HG03571 (cell line): ENCODE data around the gene TMEM61.
A peak's percentile ranks its signal among the peaks of the same experiment; 100 is the strongest.
"Not testable (repeated sequence)": the region's sequence is repeated elsewhere in the genome, so short reads cannot be mapped to it uniquely, and the experiment has no call there.

Experiments used
- ATAC-seq: cut with Tn5 transposase; IDR thresholded peaks from one replicate; pipeline ENCODE4 v1.9.1; 2021; ENCODE audit not compliant: unreplicated experiment

TMEM61 gene

DNA sequence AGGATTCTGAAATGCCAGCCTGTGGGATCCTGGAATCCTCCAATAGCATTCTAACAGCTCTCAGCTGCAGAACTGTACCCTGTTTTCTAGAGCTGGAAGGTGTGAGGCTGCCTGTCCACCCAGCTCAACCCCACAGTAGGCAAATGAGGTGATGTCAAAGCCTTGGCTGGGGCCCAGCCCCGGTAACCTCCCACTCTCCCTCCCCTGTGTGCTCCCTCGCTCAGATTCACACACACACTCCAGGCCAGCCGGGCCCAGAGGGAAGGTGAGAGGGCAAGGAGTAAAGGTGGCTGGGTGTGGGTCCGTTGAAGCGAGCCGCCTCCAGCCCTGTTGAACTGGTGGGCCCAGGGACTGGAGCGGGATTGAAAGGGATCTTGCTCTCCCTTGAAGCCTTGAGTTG lies 18.2 kb downstream of the TMEM61 start, which contains the start of gene BSND:
Gene BSND (plus strand): TSS at position 257 of the 400 bp plus-strand sequence. CDS start 254 bp downstream, outside the sequence.
- no peak for ATAC-seq

- no peak for ATAC-seq
These were observed 20.0 kb downstream of the TMEM61 start for GRCh38 chr1:55000110-55001085.

GRCh38 chr1:55001311-55001710 lies 20.9 kb downstream of the TMEM61 start:
- no peak for ATAC-seq

DNA sequence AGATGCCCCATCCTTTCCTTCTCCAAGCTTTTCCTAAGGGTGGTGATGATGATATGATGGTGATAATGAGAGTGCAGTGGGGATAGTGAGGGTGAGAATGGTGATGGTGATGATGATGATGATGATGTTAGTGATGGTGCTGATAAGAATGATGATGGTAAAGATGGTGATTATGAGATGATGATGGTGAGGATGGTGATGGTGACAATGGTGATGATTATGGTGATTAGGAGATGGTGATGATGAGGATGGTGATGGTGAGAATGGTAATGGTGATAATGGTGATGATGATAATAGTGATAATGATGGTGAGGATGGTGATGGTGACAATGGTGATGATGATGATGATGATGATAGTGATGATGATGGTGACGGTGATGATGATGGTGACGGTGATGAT lies 22.3 kb downstream of the TMEM61 start:
- no peak for ATAC-seq

DNA sequence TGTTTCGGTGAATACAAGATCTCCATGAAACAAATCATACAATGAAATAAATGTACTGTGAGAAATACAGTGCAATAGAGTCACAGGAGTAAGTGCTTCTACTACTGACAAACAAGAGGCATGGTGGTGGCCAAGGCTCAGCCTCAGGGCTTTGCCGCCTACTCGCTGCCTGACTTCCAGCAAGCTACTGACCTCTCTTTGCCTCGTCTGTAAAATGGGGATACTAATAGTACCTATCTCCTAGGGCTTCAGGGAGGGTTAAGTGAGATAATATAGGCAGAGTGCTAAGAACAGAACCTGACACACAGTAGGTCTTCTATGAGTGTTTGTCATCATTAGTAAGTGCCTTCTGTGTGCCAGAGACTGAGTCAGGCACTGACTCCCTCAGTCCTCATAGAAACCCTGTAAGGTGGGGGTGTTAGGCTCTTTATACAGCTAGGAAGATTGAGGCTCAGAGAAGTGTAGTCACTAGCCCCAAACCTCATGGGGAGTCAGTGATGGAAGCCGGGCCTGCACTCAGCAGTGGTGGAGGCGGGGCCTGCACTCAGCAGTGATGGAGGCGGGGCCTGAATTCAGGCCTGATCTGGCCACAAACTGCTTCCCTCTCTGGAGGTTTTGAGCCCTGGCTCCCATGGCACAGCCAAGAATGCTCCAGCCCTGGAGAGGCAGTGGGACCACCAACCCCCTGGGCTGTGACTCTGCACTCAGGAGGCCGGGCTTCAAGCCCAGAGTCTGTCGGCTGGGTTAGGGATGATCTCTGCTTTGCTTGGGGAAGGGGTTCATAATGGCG lies 25.1 kb downstream of the TMEM61 start:
- ATAC-seq: no peak

DNA sequence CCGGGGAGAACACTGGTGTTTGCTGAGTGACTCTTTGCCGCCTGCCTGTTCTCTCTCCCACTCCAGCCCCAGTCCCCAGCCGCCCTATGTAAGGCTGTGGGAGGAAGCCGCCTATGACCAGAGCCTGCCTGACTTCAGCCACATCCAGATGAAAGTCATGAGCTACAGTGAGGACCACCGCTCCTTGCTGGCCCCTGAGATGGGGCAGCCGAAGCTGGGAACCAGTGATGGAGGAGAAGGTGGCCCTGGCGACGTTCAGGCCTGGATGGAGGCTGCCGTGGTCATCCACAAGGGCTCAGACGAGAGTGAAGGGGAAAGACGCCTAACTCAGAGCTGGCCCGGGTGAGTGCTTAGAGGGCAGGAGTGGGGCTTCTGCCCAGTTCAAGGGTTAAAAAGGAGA lies 26.5 kb downstream of the TMEM61 start:
- ATAC-seq: no peak

DNA sequence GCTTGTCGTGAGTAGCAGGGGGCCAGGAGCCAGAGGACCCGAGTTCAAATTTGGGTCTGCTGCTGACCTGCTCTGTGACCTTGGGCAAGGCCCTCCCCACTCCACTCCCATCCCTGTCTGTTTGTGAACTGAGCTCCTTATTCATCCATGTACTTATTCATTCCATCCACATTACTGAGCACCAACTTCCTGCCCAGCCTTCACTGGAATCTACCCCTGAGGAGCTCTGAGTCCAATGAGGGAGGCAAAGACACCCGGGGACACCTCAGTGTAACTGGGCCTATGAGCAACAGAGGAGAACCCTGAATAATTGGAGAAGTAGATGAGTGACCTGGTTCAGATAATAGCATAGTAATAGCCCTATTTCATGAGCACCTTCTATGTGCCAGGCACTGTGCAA lies 27.2 kb downstream of the TMEM61 start:
- no peak for ATAC-seq

DNA sequence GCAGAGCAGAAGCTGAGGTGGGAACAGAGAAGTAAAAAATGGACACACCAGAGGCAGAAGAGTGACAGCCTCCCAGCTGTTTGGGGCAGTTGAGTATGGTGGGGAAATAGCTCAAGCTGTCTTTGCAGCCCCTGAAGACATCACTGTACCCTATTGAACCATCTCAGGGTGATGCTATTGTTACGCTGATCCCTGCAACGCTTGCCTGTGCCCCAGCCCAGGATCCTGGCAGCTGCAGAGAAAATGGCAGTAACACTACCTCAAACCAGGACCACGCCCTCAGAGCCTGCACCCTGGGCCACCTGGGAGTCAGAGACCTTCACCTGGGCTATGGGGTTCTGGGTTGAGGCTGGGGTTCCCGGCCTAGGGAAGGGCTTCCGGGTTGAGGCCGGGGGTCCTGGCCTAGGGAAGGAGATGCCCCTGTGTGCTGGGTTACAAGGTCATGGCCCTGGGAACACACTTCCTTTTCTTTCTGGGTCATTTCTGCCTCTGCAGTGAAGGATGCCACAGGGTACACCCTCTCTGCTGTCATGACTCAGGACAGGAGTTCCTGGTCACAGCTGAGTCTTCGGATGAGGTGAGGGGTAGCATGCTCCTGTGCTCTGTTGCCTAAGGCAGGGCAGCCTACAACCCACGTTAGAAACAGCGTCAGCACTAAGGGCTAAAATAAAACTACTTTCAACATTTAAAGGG lies 29.9 kb downstream of the TMEM61 start:
- ATAC-seq: no peak

DNA sequence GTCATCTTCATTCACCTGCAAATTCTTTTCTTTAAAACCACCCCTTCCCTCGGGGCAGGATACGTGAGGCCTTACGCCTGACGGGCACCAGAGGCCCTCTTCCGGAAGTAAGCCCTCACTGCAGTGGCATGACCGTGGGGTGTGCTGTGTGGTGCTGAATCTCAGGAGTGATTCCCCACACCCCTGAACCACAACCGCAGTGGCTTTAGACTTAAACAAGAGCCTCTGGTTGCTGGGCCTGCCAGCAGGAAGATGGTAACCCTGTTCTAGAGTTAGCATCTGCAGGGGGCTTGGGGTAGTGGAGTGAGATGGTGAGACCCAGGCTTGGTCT lies 30.4 kb downstream of the TMEM61 start:
- ATAC-seq: no peak

GRCh38 chr1:55012661-55013060 lies 32.2 kb downstream of the TMEM61 start:
- ATAC-seq: no peak

GRCh38 chr1:55015123-55015522 lies 34.7 kb downstream of the TMEM61 start:
- no peak for ATAC-seq

DNA sequence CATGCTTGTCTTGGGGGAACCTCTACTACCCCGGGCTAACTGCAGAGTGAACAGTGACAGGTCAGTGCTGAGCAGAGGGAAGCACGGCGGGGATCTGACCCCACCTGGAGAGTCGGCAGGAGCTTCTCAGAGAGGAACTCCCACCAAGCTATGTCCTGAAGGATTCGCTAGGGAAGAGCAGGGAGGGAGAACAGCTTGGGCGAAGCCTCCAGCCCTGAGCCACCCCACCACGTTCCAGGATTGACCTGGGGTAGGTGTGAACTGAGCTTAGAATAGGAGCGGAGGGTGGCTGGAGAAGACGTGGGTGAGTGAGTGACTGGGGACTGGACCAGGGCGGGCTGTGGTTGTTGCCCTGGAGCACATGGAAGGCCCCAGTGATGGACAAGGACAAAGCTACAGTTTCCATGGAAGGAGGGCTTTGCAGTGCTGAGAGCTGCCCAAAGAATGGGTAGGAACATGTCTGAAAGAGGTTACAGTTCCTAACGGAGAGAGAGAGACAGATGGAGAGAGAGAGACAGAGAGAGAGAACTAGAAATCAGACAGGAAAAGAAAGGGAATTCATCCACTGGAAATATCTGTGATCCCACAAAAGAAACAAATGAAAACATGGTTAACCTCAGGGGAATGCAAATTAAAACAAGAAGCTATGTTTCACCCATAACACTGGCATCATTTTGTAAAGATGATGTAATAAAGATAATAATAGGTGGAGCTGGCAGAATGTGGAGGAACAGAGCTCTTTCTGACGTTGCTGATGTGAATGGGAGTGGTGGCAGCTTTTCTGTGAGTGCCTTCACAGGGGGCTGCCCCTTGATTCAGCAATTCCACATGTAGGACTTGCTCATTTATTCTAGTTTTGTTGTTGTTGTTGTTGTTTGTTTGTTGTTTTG lies 35.5 kb downstream of the TMEM61 start:
- ATAC-seq: no peak

DNA sequence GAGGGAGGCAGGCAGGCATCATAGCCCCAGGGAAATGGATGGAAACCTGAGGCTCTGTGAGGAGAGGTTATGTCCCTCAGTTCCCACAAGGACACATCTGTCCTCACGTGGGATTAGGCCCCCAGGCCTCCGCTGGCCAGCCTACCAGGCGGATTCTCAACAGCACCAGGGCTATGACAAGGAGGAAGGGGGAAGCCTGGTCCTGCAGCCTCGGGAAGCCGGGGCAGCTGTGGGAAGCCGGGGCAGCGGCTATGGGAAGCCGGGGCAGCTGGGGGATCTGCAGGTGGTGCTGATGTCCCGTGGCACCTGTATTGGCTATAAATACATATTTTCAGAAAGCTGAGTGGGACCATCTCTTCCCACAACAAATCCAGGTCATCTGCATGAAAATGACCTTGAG lies 38.0 kb downstream of the TMEM61 start:
- no peak for ATAC-seq

- peak; percentile 83 for ATAC-seq
These were observed 41.6 kb downstream of the TMEM61 start for GRCh38 chr1:55021942-55022546.

DNA sequence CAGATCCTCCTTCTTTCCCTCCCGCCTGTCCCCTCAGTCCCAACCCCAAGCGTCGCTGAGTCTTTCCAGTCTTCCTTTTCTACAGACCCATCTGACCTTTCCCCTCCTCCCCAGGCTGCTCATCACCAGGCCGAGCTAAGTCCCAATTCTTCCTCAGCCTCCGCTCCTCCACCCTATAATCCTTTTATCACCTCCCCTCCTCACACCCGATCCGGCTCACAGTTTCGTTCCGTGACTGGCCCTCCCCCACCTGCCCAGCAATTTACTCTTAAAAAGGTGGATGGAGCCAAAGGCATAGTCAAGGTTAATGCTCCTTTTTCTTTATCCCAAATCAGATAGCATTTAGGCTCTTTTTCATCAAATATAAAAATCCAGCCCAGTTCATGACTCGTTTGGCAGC lies 43.7 kb downstream of the TMEM61 start:
- ATAC-seq: not testable (repeated sequence)

DNA sequence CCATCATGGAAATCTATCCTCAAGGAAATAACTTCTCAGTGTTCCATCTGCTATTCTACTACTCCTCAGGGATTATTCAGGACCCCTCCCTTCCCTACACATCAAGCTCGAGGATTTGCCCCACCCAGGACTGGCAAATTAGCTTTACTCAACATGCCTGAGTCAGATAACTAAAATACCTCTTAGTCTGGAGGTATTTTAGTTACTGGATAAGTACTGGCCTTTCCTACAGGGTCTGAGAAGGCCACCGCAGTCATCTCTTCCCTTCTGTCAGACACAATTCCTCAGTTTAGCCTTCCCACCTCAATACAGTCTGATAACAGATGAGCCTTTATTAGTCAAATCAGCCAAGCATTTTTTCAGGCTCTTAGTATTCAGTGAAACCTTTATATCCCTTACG lies 46.3 kb downstream of the TMEM61 start:
- not testable (repeated sequence) for ATAC-seq

- ATAC-seq: not testable (repeated sequence)
These were observed 50.7 kb downstream of the TMEM61 start for GRCh38 chr1:55031098-55031497.

GRCh38 chr1:55033265-55033614 lies 52.8 kb downstream of the TMEM61 start:
- no peak for ATAC-seq

GRCh38 chr1:55034476-55035133 lies 54.2 kb downstream of the TMEM61 start:
- ATAC-seq: no peak

DNA sequence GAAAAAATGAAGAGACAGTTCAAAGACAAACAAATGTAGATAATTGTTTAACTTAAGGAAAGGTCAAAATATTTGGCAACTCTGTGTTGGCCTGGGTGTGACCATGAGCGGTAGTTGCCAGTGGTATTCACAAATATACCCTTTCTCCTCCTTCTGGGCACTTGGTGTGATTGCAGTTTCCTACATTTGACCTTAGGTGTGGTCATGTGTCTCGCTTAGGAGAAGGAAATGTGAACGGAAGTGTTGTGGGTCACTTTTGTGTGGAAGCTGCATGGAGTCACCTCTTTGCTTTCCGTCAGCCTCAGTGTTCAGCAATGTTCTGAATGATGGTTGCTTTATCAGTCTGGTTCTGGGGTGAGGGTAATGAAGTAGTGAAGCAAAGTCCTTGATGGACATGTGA lies 55.5 kb downstream of the TMEM61 start:
- no peak for ATAC-seq
